ENCODE measurements around the gene EPHA5. TPM values are rescaled to one million over a fixed set of nuclear protein-coding genes. Genes with fewer than 3 reads are reported as not detected.

Gene EPHA5
- total and polyA plus RNA-seq, 9 of the 15 experiments (the other 6 are each of a cell fraction or from before 2014, with no cell fraction given) = 0.04 TPM; not detected in 8

DNA sequence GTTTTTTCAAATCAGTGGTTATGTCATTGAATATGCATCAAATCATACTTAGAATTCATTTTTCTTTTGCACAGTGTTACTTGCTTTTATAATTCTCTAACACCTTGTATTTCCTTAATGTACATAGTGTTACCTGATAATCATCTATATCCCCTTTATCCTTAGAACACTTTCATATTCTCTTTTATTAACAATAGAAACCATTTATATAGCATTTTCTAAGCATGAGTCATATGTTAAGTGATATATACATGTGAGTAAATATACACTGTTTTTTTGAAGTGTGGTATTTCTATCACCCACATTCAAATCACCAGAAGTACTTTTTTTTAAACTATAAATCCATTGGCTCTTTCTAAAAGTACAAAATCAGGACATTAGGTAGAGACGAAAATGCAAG, 15.3 kb downstream of the EPHA5 start:
- H4K20me1 ChIP-seq (replicated peaks; ENCODE audit: control insufficient read depth, insufficient read depth, low read length) = no peaks in the 10 kb centered on the region
- H3K9me1 ChIP-seq (ENCODE audit: control insufficient read depth, insufficient read depth, low read length) = no peaks in the 10 kb centered on the region
- no TSS peak for BruUV-seq (replicated peaks)
- H3K79me2 ChIP-seq (ENCODE audit: control insufficient read depth, insufficient read depth, low read length) = no peaks in the 10 kb centered on the region
- ChIA-PET POLR2A (no interaction called here), CTCF (ENCODE audit: low intra/inter-chr PET ratio) (no interaction called here)
- H3K36me3 ChIP-seq (ENCODE audit: control insufficient read depth, insufficient read depth, low read length) = no peaks in the 10 kb centered on the region
- FAIRE-seq (no peak), ATAC-seq (no peak), DNase-seq (ENCODE audit: extremely low read depth in 1 of 4, low spot score in 3 of 4) (no peak)
- H3K4me3 ChIP-seq = no peak overlapping the region
- no peak overlapping the region for H3K27ac ChIP-seq (ENCODE audit: extremely low read depth, low read depth, low read length)
- no peaks in the 10 kb centered on the region for H3K27me3 ChIP-seq (ENCODE audit: control insufficient read depth in 2 of 2, insufficient read depth in 2 of 2, low read length in 2 of 2)
- no peaks in the 10 kb centered on the region for H3K4me1 ChIP-seq (replicated peaks in 1 of 2; ENCODE audit: control insufficient read depth in 2 of 2, insufficient read depth in 2 of 2, low read length in 2 of 2)
- H3K9me3 ChIP-seq (replicated peaks; ENCODE audit: control insufficient read depth, insufficient read depth, low read depth, low read length) = no peaks in the 10 kb centered on the region
- no peak overlapping the region for H2AFZ ChIP-seq (ENCODE audit: low read depth, low read length)
- WGBS (ENCODE audit: insufficient coverage, low coverage, missing lambda C conversion rate) = 0% methylated on average over 1 of the region's 1 CpG
- no peak overlapping the region for H3K4me2 ChIP-seq (ENCODE audit: insufficient read depth, low read length)
- in situ Hi-C loops (cut with MboI) (no loop called here), intact Hi-C loops (cut with micrococcal nuclease) (no loop called here)
- H3K9ac ChIP-seq (ENCODE audit: insufficient read depth in 1 of 2, low read depth in 2 of 2, low read length in 2 of 2) = no peak overlapping the region
- no peak for TF ChIP-seq POLR2H (tag; IDR thresholded peaks at IDR 0.05; ENCODE audit: low read depth)
- TF ChIP-seq BACH1 (tag; IDR thresholded peaks at IDR 0.05) = no peak
- no peak for TF ChIP-seq FIP1L1 (IDR thresholded peaks at IDR 0.05; ENCODE audit: low read depth, low read length, poor library complexity, severe bottlenecking)
- no peak for TF ChIP-seq MAZ (CRISPR knock-in tag; conservative IDR thresholded peaks at IDR 0.05 in 1 of 2, IDR thresholded peaks at IDR 0.05 in 1 of 2)
- TF ChIP-seq RFX7 (CRISPR knock-in tag; IDR thresholded peaks at IDR 0.05) = no peak
- no peak for TF ChIP-seq ZNF12 (CRISPR knock-in tag; IDR thresholded peaks at IDR 0.05)
- TF ChIP-seq, protein P1, sequence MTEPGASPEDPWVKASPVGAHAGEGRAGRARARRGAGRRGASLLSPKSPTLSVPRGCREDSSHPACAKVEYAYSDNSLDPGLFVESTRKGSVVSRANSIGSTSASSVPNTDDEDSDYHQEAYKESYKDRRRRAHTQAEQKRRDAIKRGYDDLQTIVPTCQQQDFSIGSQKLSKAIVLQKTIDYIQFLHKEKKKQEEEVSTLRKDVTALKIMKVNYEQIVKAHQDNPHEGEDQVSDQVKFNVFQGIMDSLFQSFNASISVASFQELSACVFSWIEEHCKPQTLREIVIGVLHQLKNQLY (CRISPR knock-in tag; conservative IDR thresholded peaks at IDR 0.05) = no peak
- TF ChIP-seq BRF2 (IDR thresholded peaks at IDR 0.05; ENCODE audit: borderline replicate concordance, insufficient read depth, insufficient read length) = no peak
- no peak for TF ChIP-seq FOSL1 (tag; conservative IDR thresholded peaks at IDR 0.05)
- TF ChIP-seq, protein P2, sequence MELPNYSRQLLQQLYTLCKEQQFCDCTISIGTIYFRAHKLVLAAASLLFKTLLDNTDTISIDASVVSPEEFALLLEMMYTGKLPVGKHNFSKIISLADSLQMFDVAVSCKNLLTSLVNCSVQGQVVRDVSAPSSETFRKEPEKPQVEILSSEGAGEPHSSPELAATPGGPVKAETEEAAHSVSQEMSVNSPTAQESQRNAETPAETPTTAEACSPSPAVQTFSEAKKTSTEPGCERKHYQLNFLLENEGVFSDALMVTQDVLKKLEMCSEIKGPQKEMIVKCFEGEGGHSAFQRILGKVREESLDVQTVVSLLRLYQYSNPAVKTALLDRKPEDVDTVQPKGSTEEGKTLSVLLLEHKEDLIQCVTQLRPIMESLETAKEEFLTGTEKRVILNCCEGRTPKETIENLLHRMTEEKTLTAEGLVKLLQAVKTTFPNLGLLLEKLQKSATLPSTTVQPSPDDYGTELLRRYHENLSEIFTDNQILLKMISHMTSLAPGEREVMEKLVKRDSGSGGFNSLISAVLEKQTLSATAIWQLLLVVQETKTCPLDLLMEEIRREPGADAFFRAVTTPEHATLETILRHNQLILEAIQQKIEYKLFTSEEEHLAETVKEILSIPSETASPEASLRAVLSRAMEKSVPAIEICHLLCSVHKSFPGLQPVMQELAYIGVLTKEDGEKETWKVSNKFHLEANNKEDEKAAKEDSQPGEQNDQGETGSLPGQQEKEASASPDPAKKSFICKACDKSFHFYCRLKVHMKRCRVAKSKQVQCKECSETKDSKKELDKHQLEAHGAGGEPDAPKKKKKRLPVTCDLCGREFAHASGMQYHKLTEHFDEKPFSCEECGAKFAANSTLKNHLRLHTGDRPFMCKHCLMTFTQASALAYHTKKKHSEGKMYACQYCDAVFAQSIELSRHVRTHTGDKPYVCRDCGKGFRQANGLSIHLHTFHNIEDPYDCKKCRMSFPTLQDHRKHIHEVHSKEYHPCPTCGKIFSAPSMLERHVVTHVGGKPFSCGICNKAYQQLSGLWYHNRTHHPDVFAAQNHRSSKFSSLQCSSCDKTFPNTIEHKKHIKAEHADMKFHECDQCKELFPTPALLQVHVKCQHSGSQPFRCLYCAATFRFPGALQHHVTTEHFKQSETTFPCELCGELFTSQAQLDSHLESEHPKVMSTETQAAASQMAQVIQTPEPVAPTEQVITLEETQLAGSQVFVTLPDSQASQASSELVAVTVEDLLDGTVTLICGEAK (IDR thresholded peaks at IDR 0.05) = no peak
- TF ChIP-seq, protein P2 (CRISPR knock-in tag; IDR thresholded peaks at IDR 0.05) = no peak
- no peak for TF ChIP-seq L3MBTL2 (IDR thresholded peaks at IDR 0.05)
- TF ChIP-seq ZNF785 (CRISPR knock-in tag; IDR thresholded peaks at IDR 0.05) = no peak

Measured in K562 (cell line).